Ammon's horn (tissue), 1 donor: ENCODE data around the gene FYN.

ENCODE experiments used
- DNase-seq: peaks from one replicate; pipeline ENCODE4 v3.0.0-alpha.2; 2016; ENCODE audit warnings: low spot score

The FYN gene

DNA sequence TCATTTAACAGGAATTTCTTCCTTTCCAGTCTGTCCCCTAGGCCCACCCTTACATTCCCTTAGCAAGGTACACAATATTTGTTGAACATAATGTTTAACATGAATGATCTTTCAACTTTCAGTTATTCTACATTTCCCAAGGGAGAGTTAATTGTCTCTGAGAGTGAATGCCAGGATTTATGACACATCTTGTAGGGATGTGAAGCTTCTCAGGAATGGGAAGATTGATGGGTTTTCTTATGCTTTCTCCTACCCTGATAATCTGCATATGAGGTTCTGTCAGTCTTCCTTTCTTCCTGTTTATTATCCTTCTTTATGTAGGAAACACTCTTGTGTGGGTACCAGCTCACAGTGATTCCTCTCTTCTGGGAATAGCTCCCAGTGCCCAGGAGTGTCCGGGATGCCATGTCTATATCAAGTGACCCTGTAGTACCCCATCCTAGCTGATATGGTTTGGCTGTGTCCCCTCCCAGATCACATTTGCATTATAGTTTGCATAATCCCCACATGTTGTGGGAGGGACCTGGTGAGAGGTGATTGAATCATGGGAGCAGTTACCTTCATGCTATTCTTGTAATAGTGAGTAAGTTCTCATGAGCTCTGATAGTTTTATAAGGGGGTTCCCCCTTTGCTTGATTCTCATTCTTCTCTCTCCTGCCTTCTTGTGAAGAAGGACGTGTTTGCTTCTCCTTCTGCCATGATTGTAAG, 7.1 kb upstream of the FYN start:
- DNase-seq, result no peak

DNA sequence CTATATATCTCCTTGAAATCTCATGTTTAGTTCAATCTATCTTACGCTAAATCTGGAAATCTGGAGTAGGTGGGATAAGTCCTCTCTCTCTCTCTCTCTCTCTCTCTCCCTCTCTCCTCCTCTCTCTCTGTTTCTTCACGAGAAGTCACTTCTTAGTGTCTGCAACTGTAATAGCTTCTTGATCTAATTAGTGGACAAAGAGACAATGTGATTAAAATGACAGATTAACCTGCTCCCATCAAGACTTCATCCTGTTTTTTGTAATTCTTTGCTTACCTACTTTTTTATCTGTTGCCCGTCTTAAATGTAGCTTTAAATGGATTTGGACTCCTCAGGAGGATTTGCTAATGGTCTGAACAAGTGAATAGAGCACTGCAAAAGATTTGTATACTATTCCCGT, 2.5 kb upstream of the FYN start:
- no peak for DNase-seq

DNA sequence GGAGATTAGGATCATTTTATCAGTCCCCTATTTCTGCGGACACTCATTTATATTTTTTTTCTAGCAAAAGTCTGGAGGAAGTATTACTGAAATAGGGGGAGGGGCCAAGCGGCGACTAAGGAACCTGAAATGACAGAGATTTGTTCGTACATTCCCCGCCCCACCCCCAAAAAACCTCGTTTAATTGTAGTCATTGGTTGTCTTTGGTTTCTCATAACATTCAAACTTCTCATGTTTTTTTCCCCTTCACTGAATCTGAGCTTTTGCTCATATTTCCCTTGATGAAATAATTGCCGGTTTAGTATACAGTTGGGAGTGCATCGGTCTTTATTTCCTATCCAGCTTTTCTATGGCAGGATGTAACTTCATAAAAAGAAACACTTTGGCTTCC, 768 bp upstream of the FYN start:
- peak; percentile 31 for DNase-seq

DNA sequence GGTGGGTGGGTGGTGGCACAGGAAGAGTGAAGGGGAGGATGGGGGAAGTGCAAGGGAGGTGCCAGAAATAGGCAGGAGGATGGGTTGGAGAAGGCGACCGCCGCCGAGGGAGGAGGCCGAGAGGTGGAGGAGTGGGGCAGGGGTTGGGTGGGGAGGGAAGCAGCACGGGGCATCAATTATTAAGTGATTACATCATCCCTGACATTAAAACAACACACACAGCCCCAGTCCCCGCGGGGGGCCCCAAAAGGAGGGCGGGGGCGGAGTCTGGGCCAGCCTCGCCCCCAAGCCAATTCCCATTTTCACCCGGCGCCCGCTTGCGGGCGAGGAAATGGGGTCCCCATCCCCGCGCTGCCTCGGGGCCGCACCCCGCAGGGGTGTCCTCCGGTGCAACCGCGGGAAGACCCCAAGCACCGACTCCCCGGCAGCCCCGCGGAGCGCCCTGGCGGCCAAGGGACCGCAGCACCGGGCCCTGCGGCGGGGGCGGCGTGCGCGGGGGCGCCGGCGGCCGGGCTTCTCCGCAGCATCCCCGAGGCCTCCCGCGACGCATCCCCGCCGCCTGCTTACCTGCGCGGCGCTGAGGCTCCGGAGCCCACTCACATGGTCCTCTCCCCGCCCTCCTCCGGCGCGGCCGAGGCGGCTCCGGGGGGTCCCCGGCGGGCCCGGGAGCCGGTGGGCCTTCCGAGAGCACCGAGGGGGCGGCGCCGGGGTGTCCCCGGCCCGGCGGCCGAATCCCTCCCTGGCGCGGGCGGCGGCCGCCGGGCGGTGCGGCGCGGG, 663 bp downstream of the FYN start:
- DNase-seq, result peak; percentile 60

DNA sequence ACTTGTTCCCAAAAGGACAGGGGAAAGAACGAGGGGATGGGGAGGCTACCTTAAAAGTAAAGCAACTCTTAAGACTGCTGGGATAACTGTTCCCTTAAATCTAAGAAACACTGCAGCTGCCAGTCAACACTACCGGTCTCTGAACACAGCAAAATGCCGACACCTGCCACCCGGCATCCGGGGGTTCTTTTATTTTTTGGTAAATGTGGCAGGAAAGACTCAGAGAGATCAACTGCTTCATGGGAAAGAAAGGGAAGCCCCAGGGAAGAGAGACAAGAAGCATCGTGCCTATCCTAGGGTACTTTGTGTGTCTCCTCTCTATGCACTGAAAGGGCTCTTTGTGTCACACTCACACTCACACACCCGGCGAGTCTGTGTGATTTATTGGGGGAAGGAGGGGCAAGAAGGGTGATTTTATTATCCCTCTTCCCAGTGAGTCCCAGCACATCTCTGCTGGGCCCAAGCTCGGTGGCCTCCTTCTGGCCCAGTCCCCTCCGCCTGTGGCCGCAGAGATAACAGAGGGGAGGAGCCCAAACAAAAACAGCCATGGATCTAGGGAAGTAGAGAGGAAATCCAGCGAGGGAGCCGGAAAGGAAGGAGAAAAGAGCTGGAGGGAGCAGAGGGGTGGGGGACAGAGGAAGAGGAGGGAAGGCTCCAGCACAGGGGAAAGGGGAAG, 1.4 kb downstream of the FYN start:
- peak; percentile 91 for DNase-seq

DNA sequence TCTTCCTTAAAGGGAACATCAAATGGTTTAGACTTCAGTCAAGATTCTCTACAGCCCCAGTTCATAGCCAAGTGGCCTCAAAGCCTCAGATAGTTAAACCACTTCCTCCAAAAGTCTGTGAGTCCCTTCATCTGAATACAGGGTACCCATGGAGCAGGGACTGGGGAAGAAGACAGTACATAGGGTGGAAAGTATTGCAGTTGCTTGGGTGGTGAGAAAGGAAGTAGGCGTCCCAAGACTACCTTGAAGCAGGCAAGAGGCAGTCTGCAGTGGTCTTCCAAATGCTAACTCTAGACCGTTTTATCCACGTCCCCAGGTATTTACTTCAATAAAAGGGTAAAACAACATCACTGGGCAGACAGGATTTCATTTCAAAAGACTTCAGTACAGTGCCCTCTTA, 2.0 kb downstream of the FYN start:
- peak; percentile 23 for DNase-seq

DNA sequence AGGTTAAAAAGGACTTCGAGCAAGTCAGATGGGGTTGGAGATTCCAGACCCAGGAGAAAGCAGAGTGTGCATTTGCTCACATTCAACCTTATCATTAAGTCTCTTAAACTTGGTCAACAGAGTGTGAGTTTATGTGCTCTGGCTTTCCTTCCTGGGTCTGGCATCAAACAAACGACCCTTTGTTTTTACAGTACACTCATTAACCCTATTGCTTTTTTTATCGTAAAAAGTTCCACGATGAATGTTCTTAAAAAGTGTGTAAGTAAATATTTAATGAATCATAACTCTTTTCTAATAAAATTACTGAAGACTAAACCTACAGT, 2.5 kb downstream of the FYN start:
- DNase-seq, result peak; percentile 46

DNA sequence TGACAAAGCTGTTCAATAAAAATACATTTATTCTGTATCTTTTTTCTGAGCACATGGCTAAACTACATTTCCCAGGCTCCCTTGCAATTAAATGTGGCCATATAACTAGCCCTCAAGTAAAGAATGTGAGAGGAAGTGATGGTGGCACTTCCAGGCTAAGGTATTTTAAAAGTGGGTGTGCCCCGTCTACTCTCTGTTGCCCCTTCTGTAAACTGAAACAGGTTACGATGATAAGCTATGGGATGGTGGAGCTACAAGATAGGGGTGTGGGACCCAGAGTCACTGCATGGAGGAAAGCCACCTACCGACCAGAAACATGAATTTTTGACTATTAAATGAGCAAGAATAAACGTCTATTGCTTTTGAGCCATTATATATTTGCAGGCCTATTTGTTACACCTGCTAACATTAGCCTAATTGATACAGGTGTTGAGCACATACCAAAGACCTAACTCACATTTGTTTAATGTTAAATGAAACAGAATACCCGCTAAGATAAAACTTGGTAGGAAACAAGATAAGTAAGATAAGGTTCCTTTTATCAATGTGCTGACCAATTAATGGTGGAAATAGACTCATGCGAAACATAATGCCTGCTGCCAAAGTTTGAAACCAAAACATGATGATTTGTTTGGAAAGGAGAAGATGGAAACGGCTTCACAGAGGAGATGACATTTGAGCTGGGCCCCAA, 3.1 kb downstream of the FYN start:
- no peak for DNase-seq

DNA sequence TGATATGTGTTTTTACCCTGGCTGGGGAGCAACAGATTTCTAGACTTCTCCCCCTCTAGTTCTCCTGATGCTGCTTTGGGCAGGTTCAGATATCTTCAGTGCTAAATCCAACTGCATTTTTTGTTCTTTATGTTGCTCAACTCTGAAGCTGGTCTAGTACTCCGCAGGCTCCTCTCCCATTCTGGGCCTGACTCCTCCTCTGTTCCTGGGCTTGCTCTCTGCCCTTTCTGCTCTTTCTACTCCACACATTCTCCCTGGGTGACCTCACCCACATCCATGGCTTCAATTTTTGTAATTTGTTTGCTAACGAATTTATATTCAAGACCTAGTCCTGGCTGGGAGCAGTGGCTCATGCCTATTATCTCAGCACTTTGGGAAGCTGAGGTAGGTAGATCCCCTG, 6.4 kb downstream of the FYN start:
- no peak for DNase-seq

DNA sequence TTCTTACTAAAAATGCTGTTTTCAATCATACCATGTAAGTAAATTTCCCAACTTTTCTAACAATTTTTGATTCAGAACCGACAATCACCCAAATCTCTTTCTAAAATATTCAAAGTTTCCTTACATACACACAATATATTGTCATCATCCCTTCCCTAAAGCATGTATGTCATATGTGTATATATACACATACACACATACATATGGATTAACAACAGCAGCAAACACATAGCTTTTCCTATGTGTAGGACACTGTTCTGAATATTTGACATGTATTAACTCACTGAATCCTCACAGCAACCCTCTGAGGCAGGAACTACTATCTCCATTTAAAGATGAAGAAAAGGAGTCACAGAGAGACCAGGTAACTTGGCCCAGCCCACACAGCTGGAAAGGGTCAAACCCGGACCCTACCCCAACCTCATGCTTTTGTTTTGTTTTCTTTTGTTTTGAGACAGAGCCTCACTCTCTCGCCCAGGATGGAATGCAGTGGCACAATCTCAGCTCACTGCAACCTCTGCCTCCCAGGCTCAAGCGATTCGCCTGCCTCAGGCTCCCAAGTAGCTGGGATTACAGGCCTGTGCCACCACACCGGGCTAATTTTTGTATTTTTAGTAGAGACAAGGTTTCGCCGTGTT, 7.2 kb downstream of the FYN start:
- DNase-seq, result no peak

DNA sequence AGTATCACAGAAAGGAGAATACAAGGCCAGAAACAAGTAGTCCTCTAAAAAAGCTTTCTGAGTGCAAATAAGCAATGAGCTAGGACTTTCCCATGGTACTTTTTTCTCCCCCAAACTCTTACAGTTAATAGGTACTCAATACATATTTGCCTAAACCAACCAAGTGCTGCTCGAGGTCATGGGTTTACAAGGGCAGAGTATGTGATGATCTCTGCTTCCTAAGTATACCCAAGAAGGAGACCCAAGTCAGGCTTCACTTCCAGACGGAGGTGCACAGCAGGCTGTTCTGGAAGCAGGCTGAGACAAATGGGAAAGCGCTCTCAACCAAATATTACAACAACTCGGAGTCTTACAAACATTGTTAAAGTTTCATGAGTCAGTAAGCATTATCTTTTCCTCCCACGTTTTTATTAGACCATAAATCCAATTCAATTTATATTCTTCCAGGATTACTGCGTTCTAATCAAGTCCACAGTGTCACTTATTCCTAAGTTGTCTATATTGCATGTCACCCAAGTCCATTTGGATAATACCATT, 8.1 kb downstream of the FYN start:
- no peak for DNase-seq

DNA sequence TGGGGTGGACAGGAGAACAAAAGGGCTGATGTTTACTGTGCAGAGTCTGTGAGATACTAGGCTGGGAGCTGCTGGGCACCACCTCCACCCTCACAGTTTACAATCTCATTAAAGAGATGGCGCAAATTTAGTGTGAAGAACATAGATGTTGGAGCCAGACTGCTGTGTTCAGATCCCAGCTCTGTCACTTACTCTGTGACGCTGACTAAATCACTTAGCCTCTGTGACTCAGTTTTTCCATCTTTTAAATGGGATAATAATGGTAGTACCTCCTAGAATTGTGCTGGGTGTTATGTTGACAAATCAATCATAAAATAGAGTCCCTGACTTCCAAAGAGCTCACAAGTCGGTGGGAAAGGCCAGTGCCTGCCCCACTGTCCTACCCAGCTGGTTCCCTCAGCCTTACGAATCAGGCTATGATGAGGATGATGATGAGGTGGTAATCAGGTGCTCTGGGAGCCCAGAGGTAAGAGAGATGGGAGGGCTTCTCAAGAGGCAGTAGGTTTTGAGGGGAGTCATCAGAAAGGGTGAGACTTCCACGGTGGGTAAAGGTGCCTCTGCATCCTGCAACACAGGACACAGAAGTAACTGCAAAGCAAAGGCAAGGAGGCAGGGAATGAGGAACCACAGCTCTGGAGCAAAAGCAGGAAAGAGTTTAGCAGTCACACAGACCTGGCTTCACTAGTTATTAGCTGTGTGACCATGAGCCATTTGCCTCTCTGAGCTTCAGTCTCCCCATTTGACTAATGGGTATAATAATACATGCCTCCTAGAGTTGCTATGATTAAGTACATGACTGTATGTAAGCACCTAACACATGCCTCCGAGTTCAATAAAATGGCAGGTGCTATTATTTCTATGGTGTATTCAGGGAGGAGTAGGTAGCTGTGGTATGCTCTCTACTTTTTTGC, 8.9 kb downstream of the FYN start:
- no peak for DNase-seq

DNA sequence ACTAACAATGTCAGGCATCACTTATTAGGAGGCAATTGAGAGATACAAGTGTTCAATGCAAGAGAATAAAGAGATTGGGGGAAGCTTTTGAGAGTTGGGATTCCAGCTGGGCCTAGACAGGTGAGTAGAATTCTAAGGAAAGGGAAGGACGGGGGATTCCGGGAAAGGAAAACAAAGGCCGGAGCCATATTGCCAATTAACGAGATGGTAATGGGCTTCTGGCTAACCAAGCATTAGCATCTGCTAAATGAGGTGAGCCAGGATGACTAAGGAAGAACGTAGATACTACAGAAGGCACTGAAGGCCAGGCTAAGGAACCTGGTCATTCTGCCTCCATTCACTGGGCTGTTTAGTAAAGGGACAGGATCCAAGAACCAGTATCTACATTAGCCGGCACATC, 10.5 kb downstream of the FYN start:
- DNase-seq, result no peak

DNA sequence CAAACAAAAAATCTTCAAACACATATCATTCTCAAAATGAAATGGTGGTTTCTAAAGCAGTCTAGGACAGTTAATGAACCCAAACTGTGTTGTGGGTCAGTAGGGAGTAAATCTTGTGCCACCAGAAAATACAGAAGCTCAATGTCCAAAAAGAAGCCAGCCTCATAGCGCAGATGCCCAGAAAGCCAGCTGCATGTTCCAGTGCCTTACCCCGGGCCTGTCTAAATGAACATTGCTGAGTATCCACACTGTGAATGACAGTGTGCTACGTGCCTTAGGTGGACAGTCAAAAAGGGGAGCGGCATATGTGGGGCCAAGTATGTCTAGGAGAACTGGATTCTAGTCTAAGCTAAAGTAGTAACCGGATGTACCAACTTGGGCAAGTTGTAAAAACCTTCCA, 10.9 kb downstream of the FYN start:
- DNase-seq, result peak; percentile 43

DNA sequence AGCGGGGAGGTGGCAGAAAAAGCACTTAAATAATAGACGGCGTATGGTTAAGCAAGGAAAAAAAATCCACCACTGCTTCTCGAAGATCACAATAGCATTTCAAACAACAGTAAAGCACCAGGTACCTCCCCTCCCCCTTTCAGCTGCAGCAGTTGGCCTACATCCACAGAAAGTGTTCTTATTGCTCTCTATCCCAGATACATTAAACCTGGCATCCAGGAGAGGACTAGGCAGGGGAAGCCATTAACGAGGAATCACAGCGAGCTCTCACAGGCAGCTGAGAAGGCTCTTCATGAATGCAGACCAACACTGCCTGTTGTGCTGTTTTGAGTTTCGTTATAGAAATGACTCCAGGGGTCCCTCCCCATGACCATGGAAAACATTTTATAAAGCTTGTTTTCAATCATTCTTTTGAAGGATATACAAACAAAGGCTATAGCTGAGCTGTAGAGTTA, 11.8 kb downstream of the FYN start:
- no peak for DNase-seq

DNA sequence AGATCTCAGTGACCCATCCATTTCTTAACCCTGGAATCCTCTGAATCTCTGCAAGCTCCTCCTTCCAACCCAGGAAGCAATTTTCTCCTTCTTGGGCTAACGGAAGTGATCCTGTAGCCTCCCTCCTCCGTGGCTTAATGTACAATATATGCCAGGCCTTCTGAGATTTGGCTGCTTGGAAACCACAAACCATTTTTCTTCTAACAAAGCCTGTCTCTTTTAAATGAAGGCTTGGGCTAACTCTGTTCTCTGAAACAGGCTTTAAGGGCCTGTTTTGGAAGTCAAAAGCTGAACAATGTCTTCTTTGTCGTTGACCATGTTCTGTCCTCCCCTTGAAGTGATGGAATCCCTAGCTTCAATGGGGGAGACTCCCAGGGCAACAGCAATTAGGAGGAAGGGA, 14.9 kb downstream of the FYN start:
- peak; percentile 73 for DNase-seq

DNA sequence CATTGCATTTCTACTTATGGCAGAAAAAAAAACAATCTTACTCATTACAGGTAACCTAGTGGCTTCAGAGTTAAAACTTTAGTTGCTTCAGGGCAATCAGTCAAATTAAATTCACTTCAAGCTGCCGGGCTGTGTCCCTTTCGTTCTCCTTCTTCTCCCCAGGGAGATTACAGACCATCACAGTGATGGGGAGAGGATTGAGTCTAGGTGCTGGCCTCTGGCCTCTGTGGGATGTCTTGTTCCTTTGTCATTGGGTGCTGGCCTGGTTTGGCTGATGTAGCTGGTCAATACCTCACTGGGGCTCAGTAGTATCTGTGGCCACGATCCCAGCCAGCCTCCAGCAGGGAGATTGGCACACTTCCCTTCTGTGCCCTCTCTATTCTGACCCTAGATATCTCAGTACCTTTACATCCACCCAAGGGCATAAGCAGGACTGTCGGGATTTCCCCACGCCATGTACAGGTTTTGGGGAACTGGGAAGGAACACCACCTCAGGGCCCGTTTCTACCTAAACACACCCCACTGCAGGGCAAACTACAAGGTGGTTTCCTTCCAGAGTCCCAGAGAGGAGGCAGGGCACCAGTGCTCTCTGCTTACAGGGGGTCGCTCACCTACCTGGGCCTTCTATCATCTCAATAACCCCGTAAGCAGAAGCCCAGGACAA, 15.4 kb downstream of the FYN start:
- no peak for DNase-seq

DNA sequence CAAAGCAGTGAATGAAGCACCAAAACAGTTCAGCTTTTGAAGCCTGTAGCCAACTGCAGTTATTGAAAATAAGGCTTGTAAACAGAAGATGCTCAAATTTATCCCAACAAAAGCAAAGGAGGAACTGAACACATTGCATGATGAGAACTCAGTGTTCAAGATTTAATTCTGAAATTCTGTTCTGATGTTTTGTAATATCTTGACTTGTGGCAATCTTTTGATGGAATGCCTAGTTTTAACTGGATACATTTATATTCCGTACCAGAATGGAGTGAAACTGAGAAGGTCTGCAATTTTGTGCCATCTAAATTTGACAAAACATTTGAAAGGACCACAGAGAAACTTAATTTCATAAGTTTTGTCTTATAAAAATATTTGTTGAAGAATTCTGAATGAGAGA, 17.5 kb downstream of the FYN start:
- DNase-seq, result no peak

DNA sequence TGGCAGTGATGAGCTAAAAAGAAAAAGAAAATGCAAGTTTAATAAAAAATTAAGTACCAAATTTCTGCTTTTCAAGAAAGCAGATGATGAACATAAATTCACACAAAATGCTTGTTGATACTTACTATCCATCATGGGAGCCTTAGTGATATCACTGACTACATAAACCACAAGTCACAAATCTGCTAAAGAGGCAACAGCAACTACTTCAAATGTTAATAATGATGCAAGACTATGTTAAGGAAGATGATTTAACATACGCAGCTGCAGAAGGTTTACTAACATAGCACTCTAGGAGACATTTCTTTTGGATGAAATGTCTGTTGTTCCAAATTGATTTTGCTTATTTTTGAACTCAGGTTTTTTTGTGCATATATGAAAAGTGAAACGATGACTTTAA, 18.6 kb downstream of the FYN start:
- DNase-seq, result no peak

DNA sequence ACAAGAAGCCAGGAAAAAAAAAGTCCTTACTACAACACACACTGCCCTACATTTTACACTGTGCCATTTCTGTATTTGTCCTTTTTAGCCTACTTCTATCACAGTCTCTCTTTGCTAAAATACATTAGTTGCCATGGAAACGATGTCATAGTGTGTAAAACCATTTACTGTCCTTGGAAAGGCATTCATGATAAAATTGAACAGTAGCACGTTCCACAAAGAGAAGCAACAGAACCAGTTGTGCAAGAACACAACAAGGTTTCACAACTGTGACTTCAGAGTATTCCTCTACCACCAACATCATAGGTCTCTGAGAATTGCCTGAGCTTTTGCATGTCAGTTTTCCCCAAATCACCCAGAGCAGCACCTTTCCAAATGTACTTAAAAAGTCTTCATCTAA, 20.5 kb downstream of the FYN start:
- no peak for DNase-seq
